ENCODE measurements around the gene ELMO2. TPM values are rescaled to one million over a fixed set of nuclear protein-coding genes. Genes with fewer than 3 reads are reported as not detected.

The ELMO2 gene
- total RNA-seq (2014; rRNA removed; shearing (Covaris generic)): 51.6 and 54.5 TPM in 2 replicates

- H3K27me3 ChIP-seq: no peaks in the 10 kb centered on the region
- peak within 1 kb of the TSS; percentile 94 for H3K4me3 ChIP-seq
- peak; percentile 99 for DNase-seq
- peaks cover 15% of the 10 kb centered on the region for H3K4me1 ChIP-seq
- H3K27ac ChIP-seq: peak within 1 kb of the TSS; percentile 73
- H3K9me3 ChIP-seq (replicated peaks): no peaks in the 10 kb centered on the region
- H3K36me3 ChIP-seq: no peaks in the 10 kb centered on the region
These were observed at the start of gene ELMO2 for GRCh38 chr20:46406200-46406985. ELMO2 (minus strand) TSS chr20:46406615; CDS start chr20:46394482, 12,133 bp downstream.

DNA sequence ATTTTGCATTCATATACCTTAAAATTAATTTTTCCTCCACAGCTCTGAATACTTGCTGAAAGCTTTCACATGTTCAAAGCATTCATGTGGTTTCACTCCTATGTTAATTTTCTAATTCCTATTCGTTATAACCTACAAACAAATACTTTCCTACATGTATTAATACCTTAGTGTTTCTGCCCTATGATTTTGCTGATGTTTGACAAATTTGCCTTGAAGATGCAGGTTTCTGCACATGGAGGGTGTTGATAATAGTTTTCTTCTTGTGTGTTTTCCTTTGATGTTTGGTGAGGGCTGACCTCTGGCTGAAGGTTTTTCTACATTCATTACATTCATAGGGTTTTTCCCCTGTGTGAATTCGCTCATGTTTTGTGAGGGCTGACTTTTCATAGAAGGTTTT, 49.3 kb upstream of the ELMO2 start:
- 0 out of 2 replicates have a peak, but pooled peaks cover under 1% of the 10 kb centered on the region for H3K27me3 ChIP-seq
- H3K36me3 ChIP-seq: no peaks in the 10 kb centered on the region
- H3K27ac ChIP-seq: no peak overlapping the region
- H3K4me1 ChIP-seq: no peaks in the 10 kb centered on the region
- H3K4me3 ChIP-seq: no peak overlapping the region
- no peak for DNase-seq
- peaks cover 25% of the 10 kb centered on the region for H3K9me3 ChIP-seq (replicated peaks)

GRCh38 chr20:46446851-46447250, 40.4 kb upstream of the ELMO2 start:
- H3K36me3 ChIP-seq: no peaks in the 10 kb centered on the region
- peaks cover 22% of the 10 kb centered on the region for H3K27me3 ChIP-seq
- H3K27ac ChIP-seq: no peak overlapping the region
- H3K9me3 ChIP-seq (replicated peaks): peaks cover 5% of the 10 kb centered on the region; the same call in 1 of the 2 replicates
- H3K4me1 ChIP-seq: no peaks in the 10 kb centered on the region
- no peak overlapping the region for H3K4me3 ChIP-seq
- no peak for DNase-seq

DNA sequence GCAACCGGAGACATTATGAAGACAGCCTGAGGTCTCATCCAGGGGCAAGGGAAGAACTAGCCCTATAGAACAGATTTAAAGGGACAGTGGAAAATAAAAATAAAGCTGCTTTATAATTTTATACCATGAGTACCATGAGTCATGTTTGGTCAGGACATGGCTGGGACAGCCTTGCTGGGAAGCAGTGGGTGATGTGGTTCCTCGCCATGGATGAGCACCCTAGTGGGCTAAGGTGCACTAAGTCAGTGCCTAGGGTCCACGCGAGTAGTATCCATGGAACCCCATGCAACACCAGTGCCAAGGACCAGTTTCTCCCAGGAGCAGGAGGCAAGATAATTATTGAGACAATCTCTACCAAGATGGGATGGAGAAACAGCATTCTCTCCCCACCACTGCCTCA, 33.4 kb upstream of the ELMO2 start:
- H3K27me3 ChIP-seq: no peaks in the 10 kb centered on the region; the same call in 1 of the 2 replicates
- no peak for DNase-seq
- H3K4me1 ChIP-seq: no peaks in the 10 kb centered on the region
- H3K36me3 ChIP-seq: no peaks in the 10 kb centered on the region
- 0 out of 2 replicates have a peak, but pooled peaks cover 5% of the 10 kb centered on the region for H3K9me3 ChIP-seq (replicated peaks)
- H3K4me3 ChIP-seq: no peak overlapping the region
- no peak overlapping the region for H3K27ac ChIP-seq

GRCh38 chr20:46438156-46438750, 31.8 kb upstream of the ELMO2 start:
- no peak overlapping the region for H3K27ac ChIP-seq
- H3K27me3 ChIP-seq: no peaks in the 10 kb centered on the region; the same call in 1 of the 2 replicates
- H3K36me3 ChIP-seq: no peaks in the 10 kb centered on the region
- no peaks in the 10 kb centered on the region for H3K4me1 ChIP-seq
- no peaks in the 10 kb centered on the region for H3K9me3 ChIP-seq (replicated peaks)
- H3K4me3 ChIP-seq: no peak overlapping the region
- peak; percentile 57 to 82 for DNase-seq

- Histone ChIP-seq H3K4me3 (no peak overlapping the region), H3K27ac (no peak overlapping the region), H3K27me3 (no peaks in the 10 kb centered on the region; the same call in 1 of the 2 replicates), H3K4me1 (peaks cover 13% of the 10 kb centered on the region; the same call in 1 of the 2 replicates), H3K36me3 (no peaks in the 10 kb centered on the region), H3K9me3 (replicated peaks) (no peaks in the 10 kb centered on the region)
- DNase-seq: no peak
These were observed 28.7 kb upstream of the ELMO2 start for GRCh38 chr20:46435146-46435545.

- Histone ChIP-seq H3K4me1 (peaks cover 13% of the 10 kb centered on the region; the same call in 1 of the 2 replicates), H3K27ac (no peak overlapping the region), H3K4me3 (no peak overlapping the region), H3K27me3 (no peaks in the 10 kb centered on the region; the same call in 1 of the 2 replicates), H3K36me3 (no peaks in the 10 kb centered on the region), H3K9me3 (replicated peaks) (no peaks in the 10 kb centered on the region)
- DNase-seq: no peak
These were observed 28.2 kb upstream of the ELMO2 start for GRCh38 chr20:46434597-46434996.

DNA sequence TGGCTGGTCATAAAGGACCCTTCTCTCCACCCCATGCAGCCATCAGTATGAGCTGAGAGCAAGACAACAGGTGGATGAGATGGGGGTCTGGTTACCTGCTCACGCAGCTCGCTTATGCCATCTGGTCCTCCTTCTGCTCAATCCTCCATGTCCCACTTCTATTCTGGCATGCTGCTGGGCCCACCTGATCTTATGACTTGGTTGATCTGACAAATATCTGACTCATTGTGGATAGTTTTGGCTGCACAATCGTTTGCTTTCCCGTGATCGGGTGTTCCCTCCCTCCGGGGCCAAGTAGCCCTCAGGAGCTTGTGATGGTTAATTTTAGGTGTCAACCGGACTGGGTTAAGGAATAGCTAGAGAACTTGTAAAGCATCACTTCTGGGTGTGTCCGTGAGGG, 26.6 kb upstream of the ELMO2 start:
- Histone ChIP-seq H3K36me3 (no peaks in the 10 kb centered on the region), H3K9me3 (replicated peaks) (no peaks in the 10 kb centered on the region), H3K4me3 (no peak overlapping the region), H3K27ac (no peak overlapping the region), H3K4me1 (peaks cover 13% of the 10 kb centered on the region; the same call in 1 of the 2 replicates), H3K27me3 (peaks cover 4% of the 10 kb centered on the region)
- DNase-seq: no peak

DNA sequence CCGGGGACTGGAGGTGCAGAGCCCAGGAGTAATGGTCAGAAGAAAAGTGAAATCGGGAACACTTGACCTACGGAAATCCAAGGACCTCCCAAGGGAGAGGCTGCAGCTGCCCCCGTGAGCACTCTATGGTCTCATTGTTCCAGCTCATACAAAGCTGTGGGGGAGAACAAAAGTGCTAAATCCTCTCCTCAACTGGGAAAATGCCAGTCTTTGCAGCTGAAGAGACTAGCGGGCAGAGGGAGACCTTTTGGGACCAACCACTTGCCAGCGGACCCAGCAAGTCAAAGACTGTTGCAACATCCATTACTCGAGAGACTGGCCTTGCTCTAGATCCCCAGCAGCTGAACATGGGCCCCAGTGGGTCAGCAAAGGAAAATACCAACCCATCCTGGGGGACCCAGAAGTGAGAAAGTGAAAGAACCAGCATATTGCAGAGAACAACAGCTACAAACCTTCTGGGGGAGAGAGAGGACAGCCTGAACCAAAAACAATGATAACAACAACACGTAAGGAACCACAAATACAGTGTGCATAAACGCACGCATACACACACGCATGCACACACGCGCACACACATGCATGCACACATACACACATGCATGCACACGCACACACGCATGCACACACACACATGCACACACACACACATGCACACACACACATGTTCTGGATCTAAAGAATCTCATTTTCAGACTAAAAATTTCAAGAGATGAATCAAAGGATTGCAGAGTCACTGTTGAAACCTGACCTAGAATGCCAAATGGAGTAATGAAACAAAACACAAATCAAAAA, 24.7 kb upstream of the ELMO2 start:
- Histone ChIP-seq H3K9me3 (replicated peaks) (no peaks in the 10 kb centered on the region), H3K27me3 (peaks cover 4% of the 10 kb centered on the region)
- peak; percentile 75 to 83 for DNase-seq

GRCh38 chr20:46427384-46427783, 21.0 kb upstream of the ELMO2 start:
- Histone ChIP-seq H3K27ac (no peak overlapping the region), H3K4me3 (no peak overlapping the region), H3K9me3 (replicated peaks) (no peaks in the 10 kb centered on the region), H3K36me3 (no peaks in the 10 kb centered on the region), H3K4me1 (peaks cover 13% of the 10 kb centered on the region; the same call in 1 of the 2 replicates), H3K27me3 (peaks cover 26% of the 10 kb centered on the region)
- no peak for DNase-seq

More for the DNA sequence above, 24.7 kb upstream of the ELMO2 start:
- Histone ChIP-seq H3K4me1 (peaks cover 13% of the 10 kb centered on the region; the same call in 1 of the 2 replicates), H3K4me3 (no peak overlapping the region), H3K36me3 (no peaks in the 10 kb centered on the region), H3K27ac (no peak overlapping the region)

GRCh38 chr20:46423882-46424482, 17.6 kb upstream of the ELMO2 start:
- H3K9me3 ChIP-seq (replicated peaks): no peaks in the 10 kb centered on the region
- no peak for DNase-seq
- H3K27ac ChIP-seq: no peak overlapping the region
- no peaks in the 10 kb centered on the region for H3K36me3 ChIP-seq
- peaks cover 41% of the 10 kb centered on the region for H3K27me3 ChIP-seq
- no peaks in the 10 kb centered on the region for H3K4me1 ChIP-seq
- H3K4me3 ChIP-seq: no peak overlapping the region

DNA sequence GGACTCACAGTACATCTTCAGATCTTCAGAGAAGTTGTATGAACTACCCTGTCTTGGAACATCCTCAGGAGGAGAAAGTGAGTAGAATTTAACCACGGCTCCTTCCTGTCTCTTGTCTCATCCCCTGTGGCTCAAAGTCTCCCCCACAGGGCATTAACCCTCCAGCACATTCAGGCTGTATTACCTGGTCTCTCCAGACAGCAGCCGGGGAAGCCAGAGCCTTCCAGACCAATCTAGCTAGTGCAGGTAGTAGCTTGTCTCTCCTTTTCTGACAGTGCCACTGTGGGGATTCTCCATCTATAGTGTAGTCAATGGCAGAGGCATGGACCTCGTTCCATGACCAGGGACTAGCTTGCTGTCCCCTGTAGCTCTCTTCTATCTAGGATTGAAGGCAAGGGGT, 16.9 kb upstream of the ELMO2 start:
- H3K27me3 ChIP-seq: peaks cover 41% of the 10 kb centered on the region
- DNase-seq: no peak
- H3K9me3 ChIP-seq (replicated peaks): no peaks in the 10 kb centered on the region
- no peak overlapping the region for H3K27ac ChIP-seq
- no peaks in the 10 kb centered on the region for H3K4me1 ChIP-seq
- no peak overlapping the region for H3K4me3 ChIP-seq
- no peaks in the 10 kb centered on the region for H3K36me3 ChIP-seq

DNA sequence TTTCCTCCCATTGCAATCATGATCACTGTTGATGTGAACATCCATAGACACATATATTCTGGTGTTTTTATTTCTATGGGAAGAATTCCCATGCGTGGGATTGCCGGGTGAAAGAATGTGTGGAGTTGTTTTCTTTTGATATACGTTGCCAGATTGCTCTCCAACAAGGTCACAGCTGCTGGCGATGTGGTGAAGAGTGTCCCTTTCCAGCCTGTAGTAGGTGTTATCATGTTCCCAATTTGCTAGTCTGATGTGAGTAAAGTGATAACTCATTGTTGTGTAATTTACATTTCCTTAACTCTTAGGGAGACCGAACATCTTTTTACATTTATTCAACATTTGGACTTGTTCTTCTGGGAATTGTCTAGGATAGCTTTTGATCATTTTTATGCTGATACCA, 14.5 kb upstream of the ELMO2 start:
- Histone ChIP-seq H3K27ac (no peak overlapping the region), H3K4me1 (no peaks in the 10 kb centered on the region), H3K9me3 (replicated peaks) (no peaks in the 10 kb centered on the region), H3K4me3 (no peak overlapping the region), H3K36me3 (no peaks in the 10 kb centered on the region), H3K27me3 (peaks cover 46% of the 10 kb centered on the region)
- DNase-seq: peak in 1 of 2 experiments; percentile 36

DNA sequence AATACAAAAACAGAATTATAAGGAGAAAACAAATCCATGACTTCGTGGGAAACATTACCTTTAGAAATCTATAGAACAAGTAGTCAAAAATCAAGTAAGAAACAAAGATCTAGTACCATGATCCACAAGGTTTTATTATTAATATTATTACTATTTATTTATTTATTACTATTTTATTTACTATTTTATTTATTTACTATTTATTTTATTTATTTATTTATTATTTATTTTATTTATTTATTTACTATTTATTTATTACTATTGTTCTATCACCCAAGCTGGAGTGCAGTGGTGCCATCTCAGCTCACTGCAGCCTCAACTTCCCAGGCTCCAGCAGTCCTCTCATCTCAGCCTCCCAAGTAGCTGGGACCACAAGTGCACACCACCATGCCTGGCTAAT, 13.5 kb upstream of the ELMO2 start:
- Histone ChIP-seq H3K4me3 (no peak overlapping the region), H3K27ac (no peak overlapping the region), H3K36me3 (no peaks in the 10 kb centered on the region), H3K4me1 (no peaks in the 10 kb centered on the region), H3K27me3 (peaks cover 50% of the 10 kb centered on the region), H3K9me3 (replicated peaks) (no peaks in the 10 kb centered on the region)
- DNase-seq: no peak
